ENCODE measurements around the gene ZSCAN12.

GRCh38 chr6:28345201-28345600 lies 54.3 kb downstream of the ZSCAN12 start:
- TF ChIP-seq CTCF (conservative IDR thresholded peaks at IDR 0.05; ENCODE audit: low read length) (no peak), EZH2phosphoT487 (IDR thresholded peaks at IDR 0.05; ENCODE audit: borderline replicate concordance) (no peak)
